ENCODE measurements around the gene ITPR3.

DNA sequence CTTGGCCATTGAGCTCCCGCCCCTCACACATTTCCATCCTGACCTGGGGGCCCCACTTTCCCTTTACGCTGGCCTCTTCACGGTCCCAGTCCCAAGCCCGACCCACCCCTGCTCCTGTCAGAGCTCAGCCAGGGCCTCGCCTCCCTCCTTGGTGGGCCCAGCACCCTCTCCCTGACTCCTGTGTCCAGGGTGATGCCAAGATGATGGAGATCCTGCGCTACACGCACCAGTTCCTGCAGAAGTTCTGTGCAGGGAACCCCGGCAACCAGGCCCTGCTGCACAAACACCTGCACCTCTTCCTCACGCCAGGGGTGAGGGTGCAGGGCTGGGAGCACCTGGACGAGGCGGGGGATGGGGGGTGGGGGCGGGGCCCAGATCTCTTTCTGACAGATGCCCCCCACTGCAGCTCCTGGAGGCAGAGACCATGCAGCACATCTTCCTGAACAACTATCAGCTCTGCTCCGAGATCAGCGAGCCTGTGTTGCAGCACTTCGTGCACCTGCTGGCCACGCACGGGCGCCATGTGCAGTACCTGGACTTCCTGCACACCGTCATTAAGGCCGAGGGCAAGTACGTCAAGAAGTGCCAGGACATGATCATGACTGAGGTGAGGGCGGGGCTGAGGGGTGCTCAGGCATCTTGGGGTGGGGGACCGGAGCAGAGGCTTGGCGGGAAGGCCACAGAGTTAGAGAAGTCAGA lies 57.3 kb downstream of the ITPR3 start:
- TF ChIP-seq, protein P1, sequence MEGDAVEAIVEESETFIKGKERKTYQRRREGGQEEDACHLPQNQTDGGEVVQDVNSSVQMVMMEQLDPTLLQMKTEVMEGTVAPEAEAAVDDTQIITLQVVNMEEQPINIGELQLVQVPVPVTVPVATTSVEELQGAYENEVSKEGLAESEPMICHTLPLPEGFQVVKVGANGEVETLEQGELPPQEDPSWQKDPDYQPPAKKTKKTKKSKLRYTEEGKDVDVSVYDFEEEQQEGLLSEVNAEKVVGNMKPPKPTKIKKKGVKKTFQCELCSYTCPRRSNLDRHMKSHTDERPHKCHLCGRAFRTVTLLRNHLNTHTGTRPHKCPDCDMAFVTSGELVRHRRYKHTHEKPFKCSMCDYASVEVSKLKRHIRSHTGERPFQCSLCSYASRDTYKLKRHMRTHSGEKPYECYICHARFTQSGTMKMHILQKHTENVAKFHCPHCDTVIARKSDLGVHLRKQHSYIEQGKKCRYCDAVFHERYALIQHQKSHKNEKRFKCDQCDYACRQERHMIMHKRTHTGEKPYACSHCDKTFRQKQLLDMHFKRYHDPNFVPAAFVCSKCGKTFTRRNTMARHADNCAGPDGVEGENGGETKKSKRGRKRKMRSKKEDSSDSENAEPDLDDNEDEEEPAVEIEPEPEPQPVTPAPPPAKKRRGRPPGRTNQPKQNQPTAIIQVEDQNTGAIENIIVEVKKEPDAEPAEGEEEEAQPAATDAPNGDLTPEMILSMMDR (IDR thresholded peaks at IDR 0.05), result no peak
- TF ChIP-seq POLR2A (IDR thresholded peaks at IDR 0.05) (no peak), EP300 (IDR thresholded peaks at IDR 0.05) (no peak)
